Activated CD4-positive, CD25-positive, alpha-beta regulatory T cell treated with anti-CD3 and anti-CD28 coated beads, Interleukin-2, amount 50 U/mL, for 16 hours (primary cell): Measurements from ENCODE around the gene CPOX.
"Not testable (repeated sequence)": the region's sequence is repeated elsewhere in the genome, so short reads cannot be mapped to it uniquely, and the experiment has no call there.

Experiments
- DNase-seq: peaks from one replicate; pipeline ENCODE4 v3.0.0-alpha.2; 2020; ENCODE audit warnings: low read depth, low spot score

CPOX gene

GRCh38 chr3:98593046-98593936, at the start of gene CPOX:
Gene CPOX (minus strand): TSS chr3:98593611. CDS start chr3:98593504, 107 bp downstream.
- peak; percentile 68 for DNase-seq

- not testable (repeated sequence) for DNase-seq
These were observed 49.4 kb upstream of the CPOX start for GRCh38 chr3:98642769-98643168.

GRCh38 chr3:98641756-98642155, 48.3 kb upstream of the CPOX start:
- DNase-seq, result not testable (repeated sequence)

- DNase-seq, result not testable (repeated sequence)
These were observed 45.1 kb upstream of the CPOX start for GRCh38 chr3:98638515-98638914.

GRCh38 chr3:98630416-98630815, 37.0 kb upstream of the CPOX start:
- no peak for DNase-seq

GRCh38 chr3:98628317-98628716, 34.9 kb upstream of the CPOX start:
- DNase-seq, result no peak

- DNase-seq, result no peak
These were observed 32.7 kb upstream of the CPOX start for GRCh38 chr3:98626151-98626550.

- DNase-seq, result no peak
These were observed 30.3 kb upstream of the CPOX start for GRCh38 chr3:98623572-98624280.

GRCh38 chr3:98617841-98618240, 24.4 kb upstream of the CPOX start:
- no peak for DNase-seq

- DNase-seq, result no peak
These were observed 20.2 kb upstream of the CPOX start for GRCh38 chr3:98613616-98614015.

GRCh38 chr3:98612996-98613517, 19.6 kb upstream of the CPOX start:
- no peak for DNase-seq

GRCh38 chr3:98612587-98612986, 19.2 kb upstream of the CPOX start:
- DNase-seq, result no peak

- DNase-seq, result no peak
These were observed 14.6 kb upstream of the CPOX start for GRCh38 chr3:98608029-98608428.

- DNase-seq, result no peak
These were observed 10.2 kb upstream of the CPOX start for GRCh38 chr3:98603580-98603979.

- DNase-seq, result no peak
These were observed 8.8 kb upstream of the CPOX start for GRCh38 chr3:98602078-98602678.

GRCh38 chr3:98601180-98601579, 7.8 kb upstream of the CPOX start:
- no peak for DNase-seq

GRCh38 chr3:98600412-98601095, 7.1 kb upstream of the CPOX start:
- no peak for DNase-seq

GRCh38 chr3:98599647-98600411, 6.4 kb upstream of the CPOX start:
- no peak for DNase-seq

GRCh38 chr3:98598492-98598891, 5.1 kb upstream of the CPOX start:
- no peak for DNase-seq

- DNase-seq, result no peak
These were observed 3.4 kb upstream of the CPOX start for GRCh38 chr3:98596541-98597500.
